AG04449 (cell line): Measurements from ENCODE around the gene CMYA5.
A peak's percentile ranks its signal among the peaks of the same experiment; 100 is the strongest.

Experiments used
- CTCF ChIA-PET: fragments of 350-600 bp; formaldehyde crosslinking; extraction: SDS; loops from one replicate; lab custom pipeline; 2021; ENCODE audit warnings: antibody characterized with exemption; lab: Yijun Ruan, JAX
- POLR2A ChIA-PET: fragments of 400-600, 350-600 bp; formaldehyde crosslinking; extraction: SDS; loops from one replicate; lab custom pipeline; 2020; ENCODE audit warnings: antibody characterized with exemption, inconsistent platforms; lab: Yijun Ruan, JAX
- DNase-seq: peaks from one replicate; pipeline ENCODE4 v3.0.0-alpha.2; 2010; ENCODE audit warnings: low read depth, low spot score
- H3K4me3 ChIP-seq: 2 replicates; pipeline ENCODE4 v1.5.1; 2011; ENCODE audit warnings: low read depth, mild to moderate bottlenecking, control low read depth, low read length
- CTCF ChIP-seq: IDR thresholded peaks from one replicate; pipeline ENCODE4 v1.5.1; 2011; ENCODE audit warnings: mild to moderate bottlenecking, moderate library complexity, low read length, control low read depth, inconsistent platforms; ENCODE audit not compliant: insufficient read depth; ENCODE audit errors: missing control alignments

CMYA5 gene

GRCh38 chr5:79689541-79690466, at the start of gene CMYA5:
Gene CMYA5 (plus strand): TSS chr5:79689836. CDS start chr5:79689908, 72 bp downstream.
- ChIA-PET CTCF (interaction anchor here (1.5 to 2.8 kb wide), 3 partner anchors 8 to 394 kb away, joined by 3 to 12 read pairs (median 8); no protein-coding TSS in a partner anchor), POLR2A (no interaction called here)
- TF ChIP-seq CTCF, result no peak
- no peak for DNase-seq
- peak within 1 kb of the TSS; percentile 54 for H3K4me3 ChIP-seq

GRCh38 chr5:79640571-79641055, 49.0 kb upstream of the CMYA5 start:
- DNase-seq, result no peak
- POLR2A ChIA-PET, result no interaction called here
- H3K4me3 ChIP-seq, result no peak overlapping the region
- CTCF ChIA-PET, result interaction anchor here (0.7 kb wide), 1 partner anchor 56 kb away, joined by 3 read pairs; no protein-coding TSS in a partner anchor
- TF ChIP-seq CTCF, result no peak

DNA sequence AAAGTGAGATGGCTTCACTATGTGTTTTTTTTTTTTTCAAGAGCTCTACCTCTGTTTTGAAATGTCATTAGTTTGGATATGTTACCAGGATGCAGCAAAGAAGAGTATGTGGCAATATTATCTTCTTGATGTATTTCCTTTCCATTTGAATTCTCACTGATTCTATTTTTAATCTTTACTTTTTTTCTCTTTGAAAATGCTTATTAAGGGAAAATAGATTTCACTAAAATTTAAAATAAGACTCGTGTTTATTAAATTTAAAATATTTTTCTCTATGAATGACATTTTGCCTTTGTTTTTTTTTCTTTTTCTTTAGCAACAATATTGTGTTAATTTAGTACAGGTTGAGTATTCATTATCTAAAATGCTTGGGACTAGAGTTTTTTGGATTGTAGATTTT, 48.2 kb upstream of the CMYA5 start:
- POLR2A ChIA-PET, result no interaction called here
- TF ChIP-seq CTCF, result no peak
- DNase-seq, result no peak
- CTCF ChIA-PET, result no interaction called here
- H3K4me3 ChIP-seq, result no peak overlapping the region

GRCh38 chr5:79642210-79642609, 47.4 kb upstream of the CMYA5 start:
- DNase-seq, result no peak
- no peak overlapping the region for H3K4me3 ChIP-seq
- CTCF ChIA-PET, result no interaction called here
- TF ChIP-seq CTCF, result no peak
- POLR2A ChIA-PET, result no interaction called here

DNA sequence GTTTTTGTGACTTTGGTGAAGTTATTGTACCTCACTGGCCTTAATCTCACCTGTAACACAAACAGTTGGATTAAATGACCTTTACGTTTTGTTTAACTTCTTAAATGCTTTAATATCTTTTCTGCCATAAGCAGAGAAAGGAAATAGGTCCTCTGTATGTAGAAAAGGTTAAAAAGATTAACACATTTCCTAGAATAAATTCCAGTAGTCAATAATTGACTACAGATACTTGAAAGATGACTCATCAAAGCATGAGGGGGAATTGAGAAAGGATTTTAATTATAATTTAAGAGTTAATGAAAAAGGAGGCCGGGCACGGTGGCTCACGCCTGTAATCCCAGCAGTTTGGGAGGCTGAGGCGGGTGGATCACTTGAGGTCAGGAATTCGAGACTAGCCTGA, 35.8 kb upstream of the CMYA5 start:
- CTCF ChIA-PET, result no interaction called here
- no peak for DNase-seq
- TF ChIP-seq CTCF, result no peak
- no peak overlapping the region for H3K4me3 ChIP-seq
- POLR2A ChIA-PET, result no interaction called here

- ChIA-PET CTCF (interaction anchor here (1.4 kb wide), 1 partner anchor 420 kb away, joined by 5 read pairs; no protein-coding TSS in a partner anchor), POLR2A (no interaction called here)
- no peak for DNase-seq
- no peak for TF ChIP-seq CTCF
- H3K4me3 ChIP-seq, result no peak overlapping the region
Observed at GRCh38 chr5:79663212-79663611, 26.4 kb upstream of the CMYA5 start.
